Esophagus muscularis mucosa (tissue), 4 donors: Measurements from ENCODE around the gene TP53.

ENCODE experiments used
- CTCF ChIP-seq, 3 experiments: fragments of 200-600 bp in 2 of 3; fragments of 450-650 bp in 1 of 3; sonication (generic) in 2 of 3; IDR thresholded peaks; one replicate each; pipeline ENCODE4 v1.5.1; 2017 to 2019; ENCODE audit warnings: antibody characterized with exemption in 3 of 3, mild to moderate bottlenecking in 2 of 3, moderate library complexity in 1 of 3
- EP300 ChIP-seq: sonication (generic); formaldehyde crosslinking; IDR thresholded peaks from one replicate; pipeline ENCODE4 v1.6.1; 2017; ENCODE audit warnings: antibody characterized with exemption
- POLR2A ChIP-seq: fragments of 450-650 bp; IDR thresholded peaks from one replicate; pipeline ENCODE4 v1.6.1; 2017; ENCODE audit warnings: antibody characterized with exemption, moderate library complexity, mild to moderate bottlenecking, low read depth
- POLR2AphosphoS5 ChIP-seq, 2 donors: sonication (generic); formaldehyde crosslinking; IDR thresholded peaks; one replicate each; pipeline ENCODE4 v1.6.1; 2017; ENCODE audit warnings: antibody characterized with exemption in 2 of 2

DNA sequence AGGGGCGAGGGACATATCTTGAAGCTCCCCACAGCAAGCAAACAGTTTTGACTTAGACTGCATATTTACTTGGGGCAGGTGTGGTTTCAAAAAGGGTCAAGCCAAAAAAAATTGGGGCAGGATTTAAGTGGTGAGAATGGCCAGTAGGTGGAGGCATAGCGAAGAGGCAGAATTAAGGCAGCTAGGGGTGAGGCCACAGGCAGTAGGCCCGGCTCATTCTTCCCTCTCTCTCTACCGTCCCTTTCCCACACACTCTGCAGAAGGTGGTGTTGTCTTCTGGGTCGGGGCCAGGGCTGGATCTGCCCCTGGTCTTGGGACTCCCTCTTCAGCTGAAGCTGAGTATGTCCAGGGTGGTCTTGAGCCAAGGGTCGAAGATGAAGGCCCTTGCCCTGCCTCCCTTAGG lies 54.8 kb downstream of the TP53 start:
- TF ChIP-seq CTCF (IDR thresholded peaks at IDR 0.05) (peak; percentile 40 to 52 (median 50)), EP300 (no peak), POLR2A (no peak), POLR2AphosphoS5 (IDR thresholded peaks at IDR 0.05) (no peak)
